SK-N-SH (cell line): ENCODE data around the gene ZNF445.

Experiments
- EP300 ChIP-seq, 2 experiments: IDR thresholded peaks; 2 replicates each; pipeline versions ENCODE4 v1.4.0 to v1.6.1; 2012; ENCODE audit warnings: borderline replicate concordance in 1 of 2, low read depth in 1 of 2, low read length in 1 of 2
- FOXM1 ChIP-seq: IDR thresholded peaks from 2 replicates; pipeline ENCODE4 v1.4.0; 2012; ENCODE audit warnings: low read depth, mild to moderate bottlenecking
- YY1 ChIP-seq: IDR thresholded peaks from 2 replicates; pipeline ENCODE4 v1.4.0; 2012; ENCODE audit warnings: low read depth, mild to moderate bottlenecking
- TF ChIP-seq, protein P1 (sequence below): fragments of 200-600 bp; sonication (generic); IDR thresholded peaks from 2 replicates; pipeline ENCODE4 v1.6.1; 2017; ENCODE audit warnings: antibody characterized with exemption, mild to moderate bottlenecking, moderate library complexity
- TF ChIP-seq, protein P2 (sequence below): fragments of 150-350 bp; IDR thresholded peaks from 2 replicates; pipeline ENCODE4 v1.6.1; 2016; ENCODE audit warnings: mild to moderate bottlenecking, low read depth, low read length
- TF ChIP-seq, protein P3 (sequence below): fragments of 150-350 bp; IDR thresholded peaks from 2 replicates; pipeline ENCODE4 v1.6.1; 2017; ENCODE audit warnings: antibody characterized with exemption, low read length, low read depth, borderline replicate concordance
- TF ChIP-seq, protein P4 (sequence below): IDR thresholded peaks from 2 replicates; pipeline ENCODE4 v1.4.0; 2012; ENCODE audit warnings: low read depth

DNA sequence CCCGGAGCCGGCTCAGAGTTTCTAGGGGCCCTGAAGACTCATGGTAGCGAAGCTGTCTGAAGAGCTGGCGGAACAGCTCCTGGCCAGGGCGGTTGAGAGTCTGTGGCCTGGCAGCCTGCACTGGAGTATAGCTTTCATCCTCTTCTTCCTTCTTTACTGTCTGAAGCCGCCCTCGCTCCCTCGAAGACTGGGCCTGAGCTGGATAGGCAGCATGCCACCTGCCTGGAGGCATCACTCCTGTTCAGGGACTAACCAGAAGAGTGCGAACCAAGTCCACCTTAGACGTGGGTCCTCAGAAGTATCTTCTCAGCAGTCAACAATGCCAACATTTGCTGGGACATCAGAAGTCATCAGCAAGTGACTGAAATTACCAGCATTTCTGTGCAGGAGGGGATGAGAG lies 22.2 kb downstream of the ZNF445 start:
- no peak for TF ChIP-seq EP300 (IDR thresholded peaks at IDR 0.05; ENCODE audit: borderline replicate concordance in 1 of 2, low read depth in 1 of 2, low read length in 1 of 2)
- TF ChIP-seq FOXM1 = no peak
- TF ChIP-seq, protein P1, sequence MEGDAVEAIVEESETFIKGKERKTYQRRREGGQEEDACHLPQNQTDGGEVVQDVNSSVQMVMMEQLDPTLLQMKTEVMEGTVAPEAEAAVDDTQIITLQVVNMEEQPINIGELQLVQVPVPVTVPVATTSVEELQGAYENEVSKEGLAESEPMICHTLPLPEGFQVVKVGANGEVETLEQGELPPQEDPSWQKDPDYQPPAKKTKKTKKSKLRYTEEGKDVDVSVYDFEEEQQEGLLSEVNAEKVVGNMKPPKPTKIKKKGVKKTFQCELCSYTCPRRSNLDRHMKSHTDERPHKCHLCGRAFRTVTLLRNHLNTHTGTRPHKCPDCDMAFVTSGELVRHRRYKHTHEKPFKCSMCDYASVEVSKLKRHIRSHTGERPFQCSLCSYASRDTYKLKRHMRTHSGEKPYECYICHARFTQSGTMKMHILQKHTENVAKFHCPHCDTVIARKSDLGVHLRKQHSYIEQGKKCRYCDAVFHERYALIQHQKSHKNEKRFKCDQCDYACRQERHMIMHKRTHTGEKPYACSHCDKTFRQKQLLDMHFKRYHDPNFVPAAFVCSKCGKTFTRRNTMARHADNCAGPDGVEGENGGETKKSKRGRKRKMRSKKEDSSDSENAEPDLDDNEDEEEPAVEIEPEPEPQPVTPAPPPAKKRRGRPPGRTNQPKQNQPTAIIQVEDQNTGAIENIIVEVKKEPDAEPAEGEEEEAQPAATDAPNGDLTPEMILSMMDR = no peak
- TF ChIP-seq, protein P2, sequence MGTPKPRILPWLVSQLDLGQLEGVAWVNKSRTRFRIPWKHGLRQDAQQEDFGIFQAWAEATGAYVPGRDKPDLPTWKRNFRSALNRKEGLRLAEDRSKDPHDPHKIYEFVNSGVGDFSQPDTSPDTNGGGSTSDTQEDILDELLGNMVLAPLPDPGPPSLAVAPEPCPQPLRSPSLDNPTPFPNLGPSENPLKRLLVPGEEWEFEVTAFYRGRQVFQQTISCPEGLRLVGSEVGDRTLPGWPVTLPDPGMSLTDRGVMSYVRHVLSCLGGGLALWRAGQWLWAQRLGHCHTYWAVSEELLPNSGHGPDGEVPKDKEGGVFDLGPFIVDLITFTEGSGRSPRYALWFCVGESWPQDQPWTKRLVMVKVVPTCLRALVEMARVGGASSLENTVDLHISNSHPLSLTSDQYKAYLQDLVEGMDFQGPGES = no peak
- TF ChIP-seq, protein P3, sequence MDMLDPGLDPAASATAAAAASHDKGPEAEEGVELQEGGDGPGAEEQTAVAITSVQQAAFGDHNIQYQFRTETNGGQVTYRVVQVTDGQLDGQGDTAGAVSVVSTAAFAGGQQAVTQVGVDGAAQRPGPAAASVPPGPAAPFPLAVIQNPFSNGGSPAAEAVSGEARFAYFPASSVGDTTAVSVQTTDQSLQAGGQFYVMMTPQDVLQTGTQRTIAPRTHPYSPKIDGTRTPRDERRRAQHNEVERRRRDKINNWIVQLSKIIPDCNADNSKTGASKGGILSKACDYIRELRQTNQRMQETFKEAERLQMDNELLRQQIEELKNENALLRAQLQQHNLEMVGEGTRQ = no peak
- TF ChIP-seq, protein P4, sequence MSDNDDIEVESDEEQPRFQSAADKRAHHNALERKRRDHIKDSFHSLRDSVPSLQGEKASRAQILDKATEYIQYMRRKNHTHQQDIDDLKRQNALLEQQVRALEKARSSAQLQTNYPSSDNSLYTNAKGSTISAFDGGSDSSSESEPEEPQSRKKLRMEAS = no peak
- no peak for TF ChIP-seq YY1
